Measurements from ENCODE around the gene FOXRED2.

GRCh38 chr22:36467042-36467810 is 39.6 kb downstream of the FOXRED2 start:
- TF ChIP-seq CTCF (IDR thresholded peaks at IDR 0.05) (no peak), POLR2A (IDR thresholded peaks at IDR 0.05) (no peak)

Measured in body of pancreas (tissue), 4 donors.